IPS DF 19.7 (cell line): Measurements from ENCODE around the gene FUT2.
A peak's percentile ranks its signal among the peaks of the same experiment; 100 is the strongest.
"Not testable (repeated sequence)": the region's sequence is repeated elsewhere in the genome, so short reads cannot be mapped to it uniquely, and the experiment has no call there.

Source experiments
- DNase-seq: peaks from one replicate; pipeline ENCODE4 v3.0.0-alpha.2; 2013; ENCODE audit warnings: low read depth, low spot score

Gene FUT2

DNA sequence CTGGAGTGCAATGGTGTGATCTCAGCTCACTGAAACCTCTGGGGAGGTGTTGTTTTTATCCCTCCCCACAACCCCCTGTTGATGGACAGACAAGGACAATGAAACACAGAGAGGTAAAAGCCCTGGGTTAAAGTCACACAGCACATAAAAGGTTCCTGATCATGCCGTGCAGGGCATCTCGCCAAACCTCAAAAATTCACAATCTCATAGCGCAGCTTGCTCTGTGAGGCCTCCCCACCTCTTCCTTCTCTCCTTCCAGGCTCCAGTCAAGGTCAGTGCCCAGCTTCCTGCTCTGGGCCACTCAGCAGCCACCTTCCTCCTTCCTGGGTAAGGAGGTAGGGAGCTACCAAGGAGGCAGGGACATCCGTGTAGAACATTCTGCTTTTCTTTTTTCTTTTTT lies 2.3 kb downstream of the FUT2 start:
- DNase-seq = no peak

DNA sequence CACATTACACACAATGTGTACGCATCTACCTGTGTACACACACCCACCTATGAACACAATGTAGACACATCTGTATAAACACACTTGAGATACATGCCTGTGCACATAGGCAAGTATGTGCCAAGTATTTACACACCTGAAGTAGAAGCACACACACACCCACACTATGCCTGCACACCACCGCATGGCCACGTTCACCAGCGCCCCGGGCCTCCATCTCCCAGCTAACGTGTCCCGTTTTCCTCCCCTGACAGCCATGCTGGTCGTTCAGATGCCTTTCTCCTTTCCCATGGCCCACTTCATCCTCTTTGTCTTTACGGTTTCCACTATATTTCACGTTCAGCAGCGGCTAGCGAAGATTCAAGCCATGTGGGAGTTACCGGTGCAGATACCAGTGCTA lies 6.9 kb downstream of the FUT2 start:
- no peak for DNase-seq

DNA sequence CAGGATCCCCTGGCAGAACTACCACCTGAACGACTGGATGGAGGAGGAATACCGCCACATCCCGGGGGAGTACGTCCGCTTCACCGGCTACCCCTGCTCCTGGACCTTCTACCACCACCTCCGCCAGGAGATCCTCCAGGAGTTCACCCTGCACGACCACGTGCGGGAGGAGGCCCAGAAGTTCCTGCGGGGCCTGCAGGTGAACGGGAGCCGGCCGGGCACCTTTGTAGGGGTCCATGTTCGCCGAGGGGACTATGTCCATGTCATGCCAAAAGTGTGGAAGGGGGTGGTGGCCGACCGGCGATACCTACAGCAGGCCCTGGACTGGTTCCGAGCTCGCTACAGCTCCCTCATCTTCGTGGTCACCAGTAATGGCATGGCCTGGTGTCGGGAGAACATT lies 7.5 kb downstream of the FUT2 start:
- no peak for DNase-seq

DNA sequence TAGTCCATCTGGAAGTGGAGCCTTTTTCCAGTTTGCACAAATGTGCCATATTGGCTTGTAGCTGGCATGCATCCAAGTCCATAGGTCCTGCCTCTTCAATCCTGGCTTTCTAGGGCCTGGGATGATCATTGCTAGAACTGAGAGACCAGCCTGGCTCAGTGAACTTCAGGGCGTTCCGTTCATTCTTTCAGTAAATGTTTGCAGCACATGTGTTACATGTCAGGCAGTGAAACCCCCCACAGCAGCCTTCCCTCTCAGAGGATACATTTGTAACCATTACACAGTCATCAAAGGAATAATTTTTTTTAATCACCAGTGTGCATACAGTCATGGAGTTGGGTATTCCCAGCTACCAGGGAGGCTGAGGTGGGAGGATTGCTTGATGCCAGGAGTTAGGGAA lies 9.7 kb downstream of the FUT2 start:
- DNase-seq = no peak

DNA sequence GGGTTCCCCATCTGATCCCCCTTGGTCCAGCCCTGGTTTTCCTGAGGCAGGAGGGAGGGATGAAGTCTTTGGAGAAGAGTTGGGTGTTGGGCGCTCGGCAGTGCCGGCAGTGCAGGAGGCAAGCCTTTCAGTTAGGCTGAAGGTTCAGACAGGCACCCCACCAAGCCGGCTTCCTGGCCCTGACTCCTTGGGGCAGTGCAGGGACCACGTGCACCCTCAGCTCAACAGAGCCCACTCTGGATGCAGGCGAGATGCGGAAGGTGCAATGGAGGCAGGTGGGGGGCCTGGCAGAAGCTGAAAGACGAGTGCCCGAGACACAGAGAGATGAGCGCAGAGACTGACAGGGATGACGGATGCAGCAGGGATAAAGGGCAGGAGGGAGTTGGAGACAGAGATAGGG lies 12.7 kb downstream of the FUT2 start:
- no peak for DNase-seq

DNA sequence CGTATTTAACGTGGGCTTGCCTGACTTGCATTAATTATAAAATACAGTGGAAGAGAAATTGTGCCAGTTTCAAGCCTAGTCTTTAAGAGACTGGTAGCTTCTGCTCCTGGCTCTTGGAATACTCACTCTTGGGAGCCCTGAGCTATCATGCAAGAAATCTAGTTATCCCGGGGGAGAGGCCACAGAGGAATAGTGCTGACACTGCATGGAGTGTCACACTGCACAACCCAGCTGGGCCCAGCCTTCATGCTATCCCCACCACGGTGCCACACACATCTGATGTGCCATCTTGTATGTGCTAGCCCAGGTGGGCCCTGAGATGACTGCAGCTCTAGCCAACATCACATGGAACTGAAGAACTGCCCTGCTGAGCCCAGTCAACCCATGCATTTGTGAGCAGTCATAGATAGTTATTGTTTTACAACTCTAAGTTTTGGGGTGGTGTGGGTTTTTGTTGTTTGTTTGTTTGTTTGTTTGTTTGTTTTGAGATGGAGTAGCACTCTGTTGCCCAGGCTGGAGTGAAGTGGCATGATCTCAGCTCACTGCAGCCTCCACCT lies 15.4 kb downstream of the FUT2 start:
- no peak for DNase-seq

DNA sequence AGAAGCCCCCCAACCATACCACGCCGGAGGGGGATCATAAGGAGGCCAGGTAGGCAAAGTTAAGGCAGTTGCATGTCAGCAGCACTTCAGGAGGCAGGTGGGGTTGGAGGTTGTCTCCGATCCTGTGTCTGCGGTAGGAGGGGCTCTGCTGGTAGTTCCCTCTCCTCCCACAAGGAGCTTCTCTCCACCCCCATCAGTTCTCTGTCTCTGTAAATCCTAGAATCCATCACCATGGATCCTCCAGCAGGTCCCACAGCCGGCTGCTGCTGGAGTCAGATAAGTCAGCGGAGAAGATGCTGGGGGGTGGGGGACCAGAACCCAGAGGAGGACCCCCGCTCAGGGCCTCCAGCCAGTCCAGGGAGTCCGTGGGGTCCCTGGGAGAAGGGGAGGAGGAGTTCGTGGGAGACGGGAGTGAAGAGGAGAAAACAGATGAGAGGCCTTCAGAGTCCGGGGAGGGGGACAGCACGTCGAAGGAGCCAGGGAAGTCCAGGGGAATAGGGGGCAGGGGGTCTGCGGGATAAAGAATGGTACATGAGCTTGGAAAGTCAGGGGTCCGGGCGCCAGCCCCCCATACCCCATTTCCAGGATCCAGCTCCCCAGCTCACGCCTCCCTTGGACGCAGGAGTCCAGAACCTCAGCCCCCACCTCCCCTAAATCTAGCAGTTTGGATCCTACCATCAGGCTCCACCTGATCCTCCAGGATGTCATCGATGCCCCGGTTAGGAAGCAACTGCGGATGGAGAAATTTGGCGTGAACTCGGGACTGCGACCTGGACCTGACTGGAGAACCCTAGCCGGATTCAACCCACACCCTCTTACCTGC lies 17.5 kb downstream of the FUT2 start:
- no peak for DNase-seq

DNA sequence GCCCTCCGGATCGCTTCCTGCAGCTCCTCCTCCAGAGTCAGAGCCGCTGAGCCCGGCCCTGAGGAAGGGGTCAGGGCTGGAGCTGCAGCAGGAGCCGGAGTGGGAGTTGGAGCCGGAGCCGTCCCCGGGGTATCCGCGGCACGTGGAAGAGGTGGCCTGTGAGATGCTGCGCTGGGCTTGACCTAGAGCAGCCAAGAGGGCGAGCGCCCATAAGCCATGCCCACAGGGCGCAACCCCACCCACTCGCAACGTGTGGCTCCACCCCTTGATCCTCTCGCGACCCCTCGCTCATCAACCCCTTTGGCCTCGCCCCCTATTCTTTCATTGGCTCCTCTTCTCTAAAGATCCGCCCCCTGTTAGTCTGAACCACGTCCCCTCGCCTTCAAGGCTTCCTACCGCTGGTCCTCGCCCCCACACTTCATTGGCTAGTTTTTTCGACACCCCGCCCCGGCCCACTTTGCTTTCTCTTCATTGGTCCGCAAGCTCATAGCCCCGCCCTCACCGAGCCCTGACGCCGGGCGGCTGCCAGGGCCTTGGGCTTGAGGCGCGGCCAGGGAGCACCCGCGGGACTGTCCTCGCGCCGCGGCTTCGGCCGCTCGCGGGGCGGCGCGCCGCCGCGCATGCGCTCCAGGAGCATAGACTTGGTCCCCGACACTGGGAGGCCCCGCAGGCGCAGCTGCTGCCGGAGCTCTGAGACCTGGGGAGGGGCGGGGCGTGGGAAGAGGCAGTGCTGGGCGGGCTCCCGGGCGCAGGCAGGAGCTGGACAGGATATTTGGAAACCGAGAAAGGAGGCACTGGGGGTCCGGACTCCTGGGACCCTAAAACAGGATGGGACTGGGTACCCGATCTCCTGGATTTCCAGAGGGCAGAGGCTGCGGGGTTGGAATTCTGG lies 18.3 kb downstream of the FUT2 start:
- DNase-seq = peak; percentile 97

DNA sequence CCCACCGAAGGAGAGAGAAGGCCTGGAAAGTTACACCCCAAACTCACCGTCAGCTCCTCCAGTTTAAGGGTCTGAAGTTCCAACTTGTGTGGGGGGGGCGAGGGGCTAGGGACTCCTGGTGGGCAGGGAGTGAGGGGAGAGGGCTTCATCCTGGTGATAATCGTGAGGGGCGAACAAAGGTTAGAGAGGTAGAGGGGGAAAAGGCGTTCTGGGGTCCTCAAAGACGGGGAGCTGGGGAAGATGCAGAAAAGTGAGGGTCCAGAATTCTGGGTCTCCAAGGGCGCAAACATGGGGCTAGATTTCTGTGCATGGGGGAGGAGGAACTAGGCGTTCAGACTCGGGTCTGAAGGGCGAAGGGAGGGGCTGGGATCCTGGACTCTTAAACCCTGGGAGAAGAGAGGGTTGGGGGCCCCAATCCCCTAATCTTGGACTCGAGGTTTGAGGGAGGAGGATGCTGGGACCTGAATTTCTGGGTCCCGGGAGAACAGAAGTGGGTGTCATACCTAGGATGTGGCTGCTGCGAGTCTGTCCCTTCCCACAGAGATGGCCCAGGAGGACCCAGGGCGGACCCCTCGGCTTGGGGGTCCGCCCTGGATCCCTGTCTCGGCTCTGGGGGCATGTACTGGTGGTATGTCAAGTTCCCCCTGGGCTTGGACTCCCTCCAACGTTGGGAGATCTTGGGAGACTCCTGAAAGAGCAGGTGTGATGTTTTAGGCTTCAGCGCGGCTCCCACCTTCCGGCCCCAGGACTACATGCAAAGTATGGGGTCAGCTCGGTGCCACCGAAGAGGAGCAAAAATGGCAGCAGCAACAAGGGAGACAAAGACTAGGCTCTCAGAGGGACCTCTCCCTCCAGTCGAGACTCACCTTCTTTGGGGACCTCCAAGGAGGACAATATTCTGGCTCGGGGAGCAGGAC lies 19.2 kb downstream of the FUT2 start:
- DNase-seq = no peak

DNA sequence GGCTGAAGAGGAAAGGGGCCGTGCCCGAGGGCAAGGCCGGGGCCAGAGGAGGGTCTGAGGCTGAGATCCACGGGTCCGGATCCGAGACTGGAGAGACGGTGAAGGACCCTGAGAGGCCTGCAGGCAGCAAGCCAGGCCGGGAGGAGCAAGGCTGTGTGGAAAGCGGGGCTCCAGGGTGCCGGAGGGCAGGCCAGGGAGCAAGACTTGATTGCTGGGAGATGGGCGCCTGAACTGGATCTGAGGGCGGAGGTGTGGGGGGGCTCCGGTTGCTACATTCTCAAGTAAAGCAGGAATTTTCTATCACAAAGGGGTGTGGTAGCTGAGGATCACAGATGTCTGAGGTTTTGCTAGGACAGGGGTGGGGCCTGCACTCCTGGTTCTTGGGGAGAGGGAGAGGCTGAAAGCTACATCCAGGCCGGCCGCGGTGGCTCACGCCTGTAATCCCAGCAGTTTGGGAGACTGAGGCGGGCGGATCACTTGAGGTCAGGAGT lies 20.0 kb downstream of the FUT2 start:
- DNase-seq = no peak

DNA sequence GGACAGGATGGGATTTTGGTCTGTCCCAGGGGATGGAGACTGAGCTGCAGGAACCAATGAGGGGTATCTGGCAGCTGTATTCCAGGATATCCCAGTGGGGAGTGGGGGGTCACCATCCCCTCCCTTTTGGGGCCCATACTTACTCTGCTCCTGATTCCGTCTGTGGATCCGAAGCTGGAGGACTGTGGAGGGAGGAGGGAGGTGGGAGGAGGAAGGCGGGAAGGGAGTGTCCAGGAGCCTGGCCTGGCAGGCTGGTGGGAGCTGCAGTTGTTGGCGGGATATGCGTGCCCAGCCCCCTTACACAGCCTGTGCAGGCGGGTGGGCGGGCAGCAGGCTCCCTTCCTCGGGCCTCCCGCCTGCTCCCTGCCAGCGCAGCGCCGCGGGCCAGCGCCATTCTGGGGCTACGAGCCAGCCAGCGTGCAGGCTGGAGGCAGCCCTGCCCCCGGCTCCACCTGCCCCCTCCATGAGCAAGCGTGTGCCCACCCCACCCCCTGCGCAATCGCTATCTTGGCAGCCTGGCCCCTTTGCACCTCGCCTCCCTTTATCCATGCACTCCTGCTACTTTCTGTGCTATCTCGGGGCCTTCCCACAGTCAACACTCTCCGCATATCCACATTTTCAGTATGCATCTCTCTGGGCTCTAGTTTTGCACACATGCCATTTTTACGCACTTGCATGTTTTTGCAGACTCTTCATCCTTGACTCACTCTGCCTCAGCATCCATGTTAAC lies 21.0 kb downstream of the FUT2 start:
- DNase-seq = no peak

DNA sequence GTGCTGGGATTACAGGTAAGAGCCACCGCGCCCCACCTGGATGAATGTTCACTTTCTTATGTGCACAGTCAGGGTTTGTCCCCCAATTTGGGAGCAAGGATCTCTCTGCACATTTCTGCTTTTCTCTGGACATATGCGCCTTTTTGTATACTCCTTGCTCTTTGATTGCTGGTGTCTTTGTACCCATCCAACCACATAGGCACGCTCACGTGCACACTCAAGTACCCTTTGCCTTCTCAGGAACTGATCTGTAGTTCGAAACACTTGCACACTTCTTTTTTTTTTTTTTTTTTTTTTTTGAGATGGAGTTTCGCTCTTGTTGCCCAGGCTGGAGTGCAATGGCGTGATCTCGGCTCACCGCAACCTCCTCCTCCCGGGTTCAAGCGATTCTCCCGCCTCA lies 22.3 kb downstream of the FUT2 start:
- not testable (repeated sequence) for DNase-seq

DNA sequence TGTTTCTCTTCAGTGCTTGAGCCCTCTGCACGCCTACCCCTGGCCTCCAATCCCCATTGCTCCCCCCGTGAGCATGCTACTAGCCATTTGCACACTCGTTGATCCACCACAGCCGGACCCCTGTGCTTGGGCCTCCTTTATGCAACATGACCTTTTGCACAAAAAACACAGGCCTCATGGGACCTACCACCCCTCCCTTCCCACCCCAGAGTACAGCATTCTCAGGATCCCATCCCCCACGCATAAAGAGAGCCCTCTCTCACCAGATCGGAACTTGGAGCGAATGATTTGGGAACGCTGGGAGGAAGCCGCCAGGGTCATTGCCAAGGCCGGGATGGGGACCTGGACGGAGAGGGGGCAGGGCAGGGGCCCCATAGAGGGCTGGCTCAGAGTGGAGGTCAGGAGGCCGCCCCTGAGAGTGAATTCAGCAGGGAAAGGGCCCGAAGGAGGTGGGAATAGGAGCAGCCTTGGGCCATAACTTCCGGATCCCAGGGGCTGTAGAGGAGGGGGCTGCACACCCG lies 23.0 kb downstream of the FUT2 start:
- no peak for DNase-seq

DNA sequence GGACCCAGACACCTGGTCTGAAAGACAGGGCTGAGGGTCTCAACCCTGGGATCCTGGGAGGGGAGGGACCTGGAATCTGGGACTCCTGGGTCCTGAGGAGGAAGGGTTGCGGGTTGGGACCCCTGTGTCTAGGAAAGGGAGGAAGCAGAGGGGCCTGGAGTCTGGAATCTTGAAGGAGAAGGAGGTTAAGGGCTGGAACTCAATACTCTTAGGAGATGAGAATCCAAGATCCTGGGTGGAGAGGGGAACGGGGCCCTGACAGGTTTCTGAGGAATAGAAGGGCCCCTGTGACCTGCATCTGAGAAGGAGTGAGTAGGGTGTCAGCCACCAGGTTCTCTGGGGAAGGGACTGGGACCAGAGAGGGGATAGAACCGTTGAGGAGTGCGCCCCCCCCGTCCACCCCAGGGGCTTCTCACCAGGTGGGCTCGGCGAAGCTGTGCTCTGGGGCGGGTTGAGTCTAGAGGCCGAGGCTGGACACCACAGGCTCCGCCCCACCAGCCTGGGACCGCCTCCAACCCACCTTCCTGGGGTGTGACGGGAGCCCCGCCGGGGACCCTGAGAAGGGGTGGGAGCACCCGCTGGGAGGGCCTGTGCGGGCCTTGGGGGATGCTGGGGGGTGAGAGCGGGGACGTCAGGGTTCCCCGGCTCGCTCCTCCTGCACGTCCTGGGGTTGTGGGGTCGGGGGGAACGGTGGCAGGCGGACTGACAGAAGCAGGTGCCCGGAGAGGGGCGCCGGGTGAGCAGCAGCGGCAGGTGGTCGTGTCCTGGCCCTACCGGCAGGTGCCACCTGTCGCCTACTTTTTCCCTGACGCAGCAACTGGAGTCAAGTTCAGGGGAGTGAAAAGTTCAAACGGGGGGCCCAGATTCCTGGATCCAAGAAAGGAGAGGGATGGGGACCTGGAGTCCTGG lies 23.7 kb downstream of the FUT2 start, which contains the start of gene MAMSTR:
TSS of gene MAMSTR (minus strand) at position 463 of the 909 bp plus-strand sequence. CDS start 694 bp downstream, outside the sequence.
- DNase-seq = no peak

DNA sequence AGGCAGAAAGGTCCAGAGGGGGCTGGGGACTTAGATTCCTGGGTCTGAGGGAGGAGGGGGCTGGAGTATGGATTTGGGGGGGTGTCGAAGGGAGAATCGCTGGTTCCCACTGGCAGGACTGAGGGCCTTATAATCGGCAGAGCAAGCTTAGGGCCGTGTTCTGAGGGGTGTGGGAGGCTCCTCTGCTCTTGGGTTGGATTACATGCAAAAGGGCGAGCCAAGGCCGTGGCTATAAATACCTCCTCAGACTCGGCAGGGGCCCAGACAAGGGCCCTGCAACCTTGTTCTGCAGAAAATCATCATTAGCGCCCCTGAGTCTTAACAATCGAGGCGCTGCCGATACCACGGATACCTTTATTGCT lies 24.5 kb downstream of the FUT2 start:
- DNase-seq = no peak

DNA sequence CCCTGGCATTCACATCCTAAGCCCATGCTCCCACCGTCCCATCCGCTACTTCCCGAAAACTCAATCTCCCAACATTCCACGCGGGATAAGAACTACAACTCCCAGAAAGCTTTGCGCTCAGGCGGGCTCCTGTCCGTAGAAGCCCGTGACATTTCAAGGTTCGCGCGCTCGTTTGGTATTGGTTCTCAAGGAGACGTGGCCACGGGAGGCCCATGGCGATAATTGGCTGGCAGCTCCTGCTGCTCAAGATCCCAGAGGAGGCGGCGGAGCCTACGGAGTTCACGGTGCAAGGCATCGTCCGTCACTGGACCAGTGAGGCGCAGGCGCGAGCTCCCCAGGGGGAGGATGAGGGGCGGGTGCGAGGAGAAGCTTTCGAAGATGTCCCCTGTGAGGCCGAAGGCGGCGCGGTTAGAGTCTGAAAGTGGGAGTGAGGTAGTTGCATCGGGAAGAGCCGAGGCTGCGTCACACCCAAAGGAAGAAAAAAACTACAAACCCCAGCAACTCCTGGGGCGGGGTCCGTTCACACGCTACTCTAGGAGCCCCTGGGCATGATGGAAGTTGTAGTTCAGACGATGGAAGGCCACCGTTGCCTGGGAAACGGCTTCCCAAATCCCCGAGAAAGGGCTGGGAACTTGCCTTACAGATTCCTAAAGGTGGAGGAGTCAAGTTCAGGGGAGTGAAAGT lies 25.0 kb downstream of the FUT2 start:
- DNase-seq = peak; percentile 98

DNA sequence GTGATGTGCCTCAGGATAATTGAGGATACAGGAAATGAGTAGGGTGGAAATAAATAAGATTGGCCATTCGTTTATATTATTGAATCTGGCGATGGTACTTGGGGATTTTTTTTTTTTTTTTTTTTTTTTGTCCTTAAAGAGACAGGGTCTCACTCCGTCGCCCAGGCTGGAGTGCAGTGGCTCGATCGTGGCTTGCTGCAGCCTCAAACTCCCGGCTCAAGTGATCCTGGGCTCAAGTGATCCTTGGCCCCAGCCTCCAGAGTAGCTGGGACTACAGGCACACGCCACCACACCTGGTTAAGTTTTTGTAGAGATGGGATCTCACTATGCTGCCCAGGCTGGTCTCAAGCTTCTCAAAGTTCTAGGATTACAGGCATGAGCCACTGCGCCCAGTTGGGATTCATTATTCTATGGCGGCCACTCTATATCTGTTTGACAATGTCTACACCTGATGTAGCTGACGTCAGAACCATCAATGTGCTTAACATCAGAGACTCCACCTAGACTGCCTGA lies 26.5 kb downstream of the FUT2 start:
- DNase-seq = no peak
